Lung (tissue), 12 donors: ENCODE measurements around the gene CNDP2. TPM values are rescaled to one million over a fixed set of nuclear protein-coding genes. Genes with fewer than 3 reads are reported as not detected.

ENCODE experiments used
- ATAC-seq: fragments of 200-7000 bp; cut with Tn5 transposase; one replicate; pipeline ENCODE4 v1.9.1; 2020; ENCODE audit warnings: moderate number of reproducible peaks; ENCODE audit not compliant: insufficient read depth, low FRiP score
- DNase-seq, 3 donors: peaks; one replicate each; pipeline ENCODE4 v3.0.0-alpha.2; 2013 to 2017
- H3K27ac ChIP-seq, 2 donors: one replicate each; pipeline ENCODE4 v1.5.1; 2013; ENCODE audit warnings: mild to moderate bottlenecking in 2 of 2, moderate library complexity in 2 of 2, control low read depth in 1 of 2, inconsistent platforms in 1 of 2, low read depth in 1 of 2, low read length in 1 of 2
- H3K27me3 ChIP-seq, 3 donors: one replicate each; pipeline ENCODE4 v1.5.1; 2013; ENCODE audit warnings: low read length in 2 of 3; ENCODE audit not compliant: control insufficient read depth in 3 of 3, insufficient read depth in 3 of 3
- H3K36me3 ChIP-seq, 4 donors: one replicate each; pipeline ENCODE4 v1.5.1; 2013; ENCODE audit warnings: low read length in 4 of 4, mild to moderate bottlenecking in 1 of 4, moderate library complexity in 1 of 4; ENCODE audit not compliant: control insufficient read depth in 4 of 4, insufficient read depth in 4 of 4
- H3K4me1 ChIP-seq, 5 donors: one replicate each; pipeline ENCODE4 v1.5.1; 2013; ENCODE audit warnings: low read length in 5 of 5, mild to moderate bottlenecking in 2 of 5, moderate library complexity in 1 of 5; ENCODE audit not compliant: control insufficient read depth in 5 of 5, insufficient read depth in 5 of 5
- H3K4me3 ChIP-seq: one replicate; pipeline ENCODE4 v1.5.1; 2013; ENCODE audit warnings: mild to moderate bottlenecking, control low read depth, moderate library complexity
- H3K9ac ChIP-seq, 2 donors: one replicate each; pipeline ENCODE4 v1.5.1; 2013; ENCODE audit warnings: low read length in 2 of 2, control low read depth in 1 of 2; ENCODE audit not compliant: insufficient read depth in 1 of 2
- H3K9me3 ChIP-seq, 4 donors: one replicate each; pipeline ENCODE4 v1.5.1; 2013; ENCODE audit warnings: low read length in 3 of 4, mild to moderate bottlenecking in 1 of 4, moderate library complexity in 1 of 4; ENCODE audit not compliant: control insufficient read depth in 4 of 4, insufficient read depth in 3 of 4
- CTCF ChIP-seq: IDR thresholded peaks from 2 replicates; pipeline ENCODE4 v1.5.1; 2012; ENCODE audit warnings: mild to moderate bottlenecking; ENCODE audit errors: control extremely low read depth, extremely low read depth
- WGBS, 2 donors: extraction: QIAGEN DNeasy Blood & Tissue Kit; methylation state at CpG; one replicate each; pipeline ENCODE4 v1.1.7; 2013; 5-methylcytosine and 5-hydroxymethylcytosine counted together
- polyA plus RNA-seq, 2 donors: library from polyadenylated mRNA; stranded (reverse); fragments of 200-250 nt; gene quantifications; one replicate each; pipeline ENCODE4 v1.2.1, GENCODE V29; 2013
- total RNA-seq, 2 donors: library from RNA; depleted of rRNA in 1 of 2; stranded (reverse); fragments of >200 nt in 1 of 2; gene quantifications; one replicate each; pipeline ENCODE4 v1.2.1, GENCODE V29; 2014 to 2021
- donor health status: control.
- donor health status: control.
- donor health status: Bipolar disorder and iron deficiency.
- donor health status: healthy.
- donor health status: DM: yes; HTN: yes; CAD: no.

The CNDP2 gene
- total and polyA plus RNA-seq, 4 donors: 152 to 311 (median 191) TPM

- Histone ChIP-seq H3K9me3 (peaks cover 0 to 2% (median 0%) of the 10 kb centered on the region in 4 donors), H3K27me3 (peaks cover 19 to 39% (median 39%) of the 10 kb centered on the region in 3 donors), H3K4me1 (peaks cover 0 to 16% (median 8%) of the 10 kb centered on the region in 5 donors), H3K9ac (no peak overlapping the region), H3K36me3 (no peaks in the 10 kb centered on the region), H3K27ac (no peak overlapping the region), H3K4me3 (no peak overlapping the region)
- TF ChIP-seq CTCF: no peak
- WGBS, 2 donors: 62 to 77% methylated on average over 7 of the region's 7 CpGs
- ATAC-seq (no peak), DNase-seq (no peak)
Measured at GRCh38 chr18:74459889-74460288, 36.3 kb upstream of the CNDP2 start.

GRCh38 chr18:74460825-74461224 lies 35.3 kb upstream of the CNDP2 start:
- peaks cover 0 to 2% (median 0%) of the 10 kb centered on the region in 4 donors for H3K9me3 ChIP-seq
- H3K4me3 ChIP-seq: no peak overlapping the region
- peaks cover 19 to 30% (median 30%) of the 10 kb centered on the region in 3 donors for H3K27me3 ChIP-seq
- ATAC-seq (no peak), DNase-seq (no peak)
- H3K9ac ChIP-seq: no peak overlapping the region
- TF ChIP-seq CTCF: no peak
- H3K4me1 ChIP-seq: peaks cover 0 to 16% (median 8%) of the 10 kb centered on the region in 5 donors
- 94% methylated on average over 7 of the region's 7 CpGs for WGBS, 2 donors
- no peak overlapping the region for H3K27ac ChIP-seq
- H3K36me3 ChIP-seq: no peaks in the 10 kb centered on the region

GRCh38 chr18:74463254-74463653 lies 32.9 kb upstream of the CNDP2 start:
- peaks cover 0 to 15% (median 11%) of the 10 kb centered on the region in 3 donors for H3K27me3 ChIP-seq
- H3K4me3 ChIP-seq: no peak overlapping the region
- no peaks in the 10 kb centered on the region for H3K36me3 ChIP-seq
- H3K9ac ChIP-seq: no peak overlapping the region
- H3K4me1 ChIP-seq: peaks cover 0 to 6% (median 0%) of the 10 kb centered on the region in 5 donors
- H3K27ac ChIP-seq: no peak overlapping the region
- DNase-seq: peak in 2 of 3 donors; percentile 66 to 80
- peaks cover 0 to 4% (median 0%) of the 10 kb centered on the region in 4 donors for H3K9me3 ChIP-seq
- no peak for ATAC-seq
- no peak for TF ChIP-seq CTCF
- 82 to 85% methylated on average over 8 of the region's 8 CpGs for WGBS, 2 donors

GRCh38 chr18:74463983-74464382 lies 32.2 kb upstream of the CNDP2 start:
- DNase-seq (no peak), ATAC-seq (no peak)
- Histone ChIP-seq H3K4me3 (no peak overlapping the region), H3K9ac (no peak overlapping the region), H3K27me3 (peaks cover 0 to 11% (median 8%) of the 10 kb centered on the region in 3 donors), H3K27ac (no peak overlapping the region), H3K36me3 (no peaks in the 10 kb centered on the region), H3K9me3 (peaks cover 0 to 4% (median 0%) of the 10 kb centered on the region in 4 donors), H3K4me1 (peaks cover 0 to 10% (median 0%) of the 10 kb centered on the region in 5 donors)
- no peak for TF ChIP-seq CTCF
- 91 to 95% methylated on average over 1 of the region's 1 CpG for whole genome bisulfite sequencing, 2 donors
